Measurements from ENCODE around the gene HS1BP3.

The HS1BP3 gene

GRCh38 chr2:20674974-20675679, 24.2 kb upstream of the HS1BP3 start:
- no peak for DNase-seq

- no peak for DNase-seq
Observed at GRCh38 chr2:20674309-20674965, 23.5 kb upstream of the HS1BP3 start.

- DNase-seq: no peak
Observed at GRCh38 chr2:20673686-20674308, 22.9 kb upstream of the HS1BP3 start.

GRCh38 chr2:20672201-20672951, 21.5 kb upstream of the HS1BP3 start:
- DNase-seq: no peak

GRCh38 chr2:20671736-20672080, 20.8 kb upstream of the HS1BP3 start:
- no peak for DNase-seq

- no peak for DNase-seq
Observed at GRCh38 chr2:20671036-20671735, 20.3 kb upstream of the HS1BP3 start.

- DNase-seq: no peak
Observed at GRCh38 chr2:20670315-20671035, 19.6 kb upstream of the HS1BP3 start.

GRCh38 chr2:20669562-20670314, 18.8 kb upstream of the HS1BP3 start:
- DNase-seq: no peak

GRCh38 chr2:20668871-20669475, 18.1 kb upstream of the HS1BP3 start:
- DNase-seq: no peak

- DNase-seq: no peak
Observed at GRCh38 chr2:20668451-20668850, 17.6 kb upstream of the HS1BP3 start.

GRCh38 chr2:20667531-20668401, 16.9 kb upstream of the HS1BP3 start:
- no peak for DNase-seq

GRCh38 chr2:20667151-20667530, 16.2 kb upstream of the HS1BP3 start:
- no peak for DNase-seq

GRCh38 chr2:20666304-20667150, 15.6 kb upstream of the HS1BP3 start, which contains the start of gene GDF7:
Gene GDF7 (plus strand): TSS chr2:20667144. CDS start chr2:20667240, 96 bp downstream.
- no peak for DNase-seq

GRCh38 chr2:20666005-20666303, 15.1 kb upstream of the HS1BP3 start:
- no peak for DNase-seq

GRCh38 chr2:20665243-20666004, 14.5 kb upstream of the HS1BP3 start:
- no peak for DNase-seq

- no peak for DNase-seq
Observed at GRCh38 chr2:20664431-20665242, 13.7 kb upstream of the HS1BP3 start.

GRCh38 chr2:20664071-20664390, 13.1 kb upstream of the HS1BP3 start:
- no peak for DNase-seq

All from NCI-H2107 (cell line).